Kidney tubule cell (primary cell): ENCODE measurements around the gene ABL1.
A peak's percentile ranks its signal among the peaks of the same experiment; 100 is the strongest.
"Not testable (repeated sequence)": the region's sequence is repeated elsewhere in the genome, so short reads cannot be mapped to it uniquely, and the experiment has no call there.

Experiments used
- DNase-seq: peaks from one replicate; pipeline ENCODE4 v3.0.0-alpha.2; 2018; ENCODE audit warnings: low spot score

Gene ABL1

GRCh38 chr9:130903194-130904069, 68.4 kb downstream of the ABL1 start:
- no peak for DNase-seq

DNA sequence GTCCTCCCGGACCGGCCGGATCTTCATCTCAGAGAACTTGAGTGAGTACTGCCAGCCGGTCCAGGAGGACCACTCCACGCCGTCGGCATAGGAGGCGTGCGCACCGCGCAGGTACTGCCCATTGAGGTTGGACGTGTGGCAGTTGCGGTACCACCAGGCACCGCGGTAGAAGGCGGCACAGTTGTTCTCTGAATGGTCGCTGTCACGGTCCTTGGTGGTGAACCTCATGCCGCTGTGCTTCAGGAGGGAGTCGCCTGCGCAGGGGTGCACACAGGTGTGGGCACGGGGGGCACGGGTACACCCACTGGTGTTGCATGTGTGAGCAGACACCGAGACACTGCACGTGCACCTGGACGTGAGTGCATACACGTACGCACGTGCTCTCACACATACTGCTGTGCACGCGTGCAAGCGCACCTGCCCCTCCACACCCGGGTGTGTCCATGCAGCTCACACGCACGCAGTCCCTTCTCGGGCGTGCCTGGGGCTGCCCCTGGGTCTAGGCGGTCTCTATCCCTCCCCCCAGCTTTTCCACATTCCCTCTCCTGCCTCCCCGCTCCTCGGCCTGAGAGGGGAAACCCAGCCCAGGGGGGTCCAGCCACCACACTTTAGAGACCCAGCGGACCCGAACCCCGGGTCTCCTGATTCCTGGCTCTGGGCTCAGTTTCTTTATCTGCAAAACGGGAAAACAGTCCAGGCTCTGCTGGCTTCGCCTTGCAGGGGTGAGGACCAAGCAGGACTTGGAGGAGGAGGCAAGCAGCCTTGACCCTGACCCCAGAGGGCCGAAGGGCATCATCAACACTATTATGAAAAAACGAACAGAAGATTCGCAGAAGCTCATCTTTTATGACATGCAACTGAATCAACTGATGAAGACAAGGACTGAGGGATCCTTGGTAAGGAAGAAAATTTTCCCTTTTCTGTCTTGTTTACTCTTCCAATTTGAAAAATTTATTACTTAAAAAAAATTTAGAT, 69.3 kb downstream of the ABL1 start:
- DNase-seq, result no peak

- no peak for DNase-seq
These were observed 70.3 kb downstream of the ABL1 start for GRCh38 chr9:130905125-130905901.

GRCh38 chr9:130905902-130906734, 71.1 kb downstream of the ABL1 start:
- DNase-seq, result no peak

DNA sequence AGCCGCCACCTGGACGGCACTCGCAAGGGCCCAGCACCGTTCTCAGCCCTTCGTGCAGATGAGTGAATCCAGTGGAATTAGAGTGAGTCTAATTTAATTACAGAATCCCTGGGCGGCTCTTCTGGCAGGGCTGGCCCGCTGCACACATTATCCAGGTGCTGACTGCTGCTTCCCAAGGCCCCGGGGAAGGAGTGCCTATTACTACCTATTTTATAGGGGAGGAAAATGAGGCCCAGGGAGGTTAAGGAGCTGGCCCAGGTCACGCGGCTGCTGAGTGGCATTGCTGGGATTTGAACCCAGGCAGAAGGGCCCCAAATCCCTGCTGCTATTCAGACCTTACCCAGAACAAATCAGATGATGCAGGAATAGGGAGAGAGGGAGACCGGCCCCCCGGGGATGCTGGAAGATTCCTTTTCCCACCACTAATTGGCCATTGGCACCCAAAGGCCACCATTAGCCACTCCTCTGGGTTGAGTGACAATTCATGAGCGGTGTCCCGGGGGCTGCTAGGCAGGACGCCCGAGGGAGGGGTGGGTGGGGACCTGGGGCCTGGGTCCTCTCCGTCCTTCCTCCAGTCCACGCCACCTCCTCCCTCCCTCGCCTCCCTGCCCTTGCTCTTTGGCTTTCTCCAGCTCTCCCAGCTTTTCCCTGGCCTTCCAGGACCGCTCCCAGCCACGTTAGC, 71.8 kb downstream of the ABL1 start:
- no peak for DNase-seq

GRCh38 chr9:130908146-130908877, 73.3 kb downstream of the ABL1 start:
- no peak for DNase-seq

- DNase-seq, result no peak
These were observed 73.9 kb downstream of the ABL1 start for GRCh38 chr9:130908878-130909355.

DNA sequence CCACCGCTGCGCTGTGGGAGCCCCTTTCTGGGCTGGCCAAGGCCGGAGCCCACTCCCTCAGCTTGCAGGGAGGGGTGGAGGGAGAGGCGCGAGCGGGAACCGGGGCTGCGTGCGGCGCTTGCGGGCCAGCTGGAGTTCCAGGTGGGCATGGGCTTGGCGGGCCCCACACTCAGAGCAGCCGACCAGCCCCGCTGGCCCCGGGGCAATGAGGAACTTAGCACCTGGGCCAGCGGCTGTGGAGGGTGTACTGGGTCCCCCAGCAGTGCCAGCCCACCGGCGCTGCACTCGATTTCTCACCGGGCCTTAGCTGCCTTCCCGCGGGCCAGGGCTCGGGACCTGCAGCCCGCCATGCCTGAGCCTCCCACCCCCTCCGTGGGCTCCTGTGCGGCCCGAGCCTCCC, 75.0 kb downstream of the ABL1 start:
- not testable (repeated sequence) for DNase-seq

GRCh38 chr9:130910670-130911069, 75.6 kb downstream of the ABL1 start:
- DNase-seq, result not testable (repeated sequence)

DNA sequence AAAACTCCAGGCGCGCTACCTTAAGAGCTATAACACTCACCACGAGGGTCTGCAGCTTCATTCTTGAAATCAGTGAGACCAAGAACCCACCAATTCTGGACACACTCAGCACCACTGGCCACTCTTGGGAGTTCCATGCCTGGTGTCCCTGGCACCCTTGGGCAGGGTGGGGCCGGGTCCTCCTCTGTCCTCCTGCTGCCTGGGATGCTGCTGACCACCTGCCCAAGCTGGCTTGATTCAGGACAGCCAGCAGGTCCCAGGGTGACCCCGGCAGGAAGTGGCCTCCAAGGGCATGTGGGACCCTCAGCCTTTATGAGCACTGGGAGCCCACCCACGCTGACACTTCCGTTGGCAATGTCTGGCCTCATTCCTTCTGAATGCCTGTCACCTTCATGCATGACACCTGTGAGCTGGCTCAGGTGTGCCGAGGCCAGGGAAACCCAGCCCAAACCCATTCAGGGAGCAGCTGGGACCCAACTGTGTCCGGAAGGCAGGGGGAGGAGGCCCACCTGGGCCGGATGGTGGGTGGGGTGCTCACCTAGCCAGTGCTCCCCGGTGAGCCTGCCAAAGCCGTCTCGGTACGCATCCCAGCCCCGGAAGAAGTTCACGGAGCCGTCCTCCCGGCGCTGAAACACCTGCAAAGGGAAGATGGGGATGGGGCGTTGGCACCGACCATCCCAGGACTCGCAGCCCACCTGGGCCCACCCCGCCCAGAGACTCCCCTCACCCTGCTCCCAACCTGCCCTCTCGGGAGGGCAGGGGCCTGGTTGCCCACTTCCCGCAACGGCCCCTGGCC, 76.4 kb downstream of the ABL1 start:
- DNase-seq, result no peak

DNA sequence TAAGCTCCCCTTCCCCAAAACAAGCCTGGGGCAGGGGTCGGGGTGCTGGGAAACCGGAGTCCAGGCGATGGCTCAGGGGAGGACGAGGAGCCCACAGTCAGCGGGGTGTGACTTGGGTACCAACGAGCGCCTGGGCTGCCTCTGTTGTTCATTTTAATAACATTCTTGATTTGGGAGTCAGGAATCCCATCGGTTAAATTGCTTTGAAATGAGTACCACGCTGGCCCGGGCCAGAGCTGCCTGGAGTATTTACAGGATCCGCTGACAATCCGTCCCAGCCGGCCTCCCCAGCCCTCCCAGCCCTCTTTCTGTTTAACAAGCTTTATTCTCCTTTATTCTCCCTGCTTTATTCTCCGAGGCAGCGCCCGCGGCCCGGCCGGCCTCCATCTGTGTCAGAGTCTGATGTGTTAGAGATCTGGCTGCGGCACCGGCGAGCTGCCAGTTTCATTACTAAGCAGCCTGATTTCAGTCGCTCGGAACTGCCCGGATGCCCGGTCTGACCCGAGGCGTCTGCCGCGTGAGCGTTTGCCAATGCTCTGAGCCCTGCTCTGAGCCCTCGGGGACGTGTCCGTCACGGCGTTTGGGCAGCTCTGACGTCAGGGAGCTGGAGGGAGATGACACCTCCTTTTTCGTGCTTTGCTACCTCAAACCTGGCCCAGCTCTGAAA, 78.0 kb downstream of the ABL1 start:
- peak; percentile 95 for DNase-seq

- DNase-seq, result no peak
These were observed 78.8 kb downstream of the ABL1 start for GRCh38 chr9:130913599-130914416.

DNA sequence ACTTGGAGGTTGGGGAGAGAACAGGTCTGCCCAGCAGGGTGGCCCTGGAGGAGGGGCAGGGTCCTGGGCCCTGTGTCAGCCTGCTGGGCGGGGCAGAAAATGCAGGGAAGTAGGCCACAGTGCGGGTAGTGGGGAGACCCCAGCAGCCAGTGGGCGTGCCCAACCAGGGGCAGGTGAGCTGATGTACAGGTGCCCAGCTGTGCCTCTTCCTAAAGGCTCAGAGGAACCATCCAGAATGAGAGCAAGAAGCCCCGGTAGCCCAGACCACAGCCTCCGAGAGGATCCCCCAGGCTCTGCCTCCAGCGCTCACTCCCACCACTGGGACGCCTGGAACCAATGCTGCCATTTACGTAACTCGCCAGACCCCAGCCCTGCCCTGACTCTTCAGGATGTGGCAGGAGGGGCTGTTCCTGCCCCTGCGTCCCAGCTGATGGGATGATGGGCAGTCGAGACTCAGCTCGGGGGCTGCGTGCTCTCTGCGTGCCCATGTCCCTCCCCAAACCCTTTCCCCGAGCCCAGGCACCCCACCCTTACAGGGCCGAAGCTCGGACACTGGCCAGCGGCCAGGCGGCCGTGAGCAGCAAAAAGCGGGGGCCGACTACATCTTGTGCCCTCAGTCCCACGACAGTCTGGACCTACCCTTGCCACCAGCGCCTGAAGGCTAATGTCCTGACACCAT, 79.5 kb downstream of the ABL1 start:
- DNase-seq, result no peak

DNA sequence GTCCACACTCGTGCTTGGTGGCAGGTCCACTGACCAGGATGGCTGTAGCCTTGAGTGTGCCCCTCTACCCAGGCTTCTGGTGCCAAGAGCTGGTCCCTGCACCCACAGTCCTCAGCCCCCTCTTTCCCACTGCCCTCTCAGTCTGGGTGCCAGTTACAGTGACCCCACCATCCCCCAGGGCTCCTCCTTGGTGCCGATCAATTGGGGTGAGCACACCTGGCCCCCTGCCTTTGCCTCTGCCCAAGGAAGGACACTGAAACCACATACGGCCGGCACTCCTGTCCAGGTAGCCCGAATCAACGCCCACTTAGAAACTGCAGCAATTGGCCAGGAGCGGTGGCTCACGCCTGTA, 80.0 kb downstream of the ABL1 start:
- DNase-seq, result no peak

DNA sequence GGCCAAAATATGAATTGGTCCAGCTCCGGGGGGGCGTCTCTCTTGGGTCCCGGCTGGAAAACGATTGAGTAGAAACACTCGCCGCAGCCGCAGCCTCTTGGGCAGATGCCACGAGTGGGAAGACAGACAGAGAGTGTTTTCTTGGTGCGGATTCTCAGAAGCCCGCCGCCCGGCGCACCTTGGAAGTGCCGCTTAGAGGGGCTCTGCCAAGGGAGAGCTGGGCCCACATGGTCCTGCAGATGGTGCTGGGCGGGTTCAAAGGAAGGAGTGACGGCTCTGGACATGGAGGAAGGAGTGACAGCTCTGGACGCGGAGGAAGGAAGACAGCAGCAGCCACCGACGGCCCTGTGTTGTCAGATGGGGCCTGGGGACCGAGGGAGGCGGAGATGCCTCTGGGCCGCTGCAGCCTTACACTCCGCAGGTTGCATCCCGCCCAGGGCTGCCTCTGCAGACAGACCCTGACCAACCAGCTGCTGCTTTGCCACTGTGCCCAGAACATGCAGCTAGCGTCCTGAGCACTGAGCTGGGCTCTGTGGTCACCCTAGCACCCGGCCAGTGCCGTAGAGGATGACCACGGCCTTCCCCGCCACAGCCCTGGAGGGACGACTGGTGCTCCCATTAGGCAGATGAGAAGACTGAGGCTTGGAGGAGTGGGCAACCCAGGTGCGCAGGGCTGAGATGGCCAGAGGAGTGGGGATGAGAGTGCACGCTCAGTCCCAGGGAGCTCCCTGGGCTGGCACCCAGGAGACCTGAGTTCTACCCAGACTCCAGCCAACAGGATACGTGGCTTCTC, 82.3 kb downstream of the ABL1 start:
- no peak for DNase-seq
